Stimulated activated CD4-positive, alpha-beta T cell treated with anti-CD3 and anti-CD28 coated beads, Interleukin-1b, Interleukin-23, amount 100 ng/mL, for 24 hours (primary cell): ENCODE measurements around the gene CTXND1.

ENCODE experiments used
- DNase-seq, 4 experiments: peaks; one replicate each; pipeline ENCODE4 v3.0.0-alpha.2; 2020; ENCODE audit warnings: low read depth in 4 of 4, low spot score in 1 of 4

Gene CTXND1

DNA sequence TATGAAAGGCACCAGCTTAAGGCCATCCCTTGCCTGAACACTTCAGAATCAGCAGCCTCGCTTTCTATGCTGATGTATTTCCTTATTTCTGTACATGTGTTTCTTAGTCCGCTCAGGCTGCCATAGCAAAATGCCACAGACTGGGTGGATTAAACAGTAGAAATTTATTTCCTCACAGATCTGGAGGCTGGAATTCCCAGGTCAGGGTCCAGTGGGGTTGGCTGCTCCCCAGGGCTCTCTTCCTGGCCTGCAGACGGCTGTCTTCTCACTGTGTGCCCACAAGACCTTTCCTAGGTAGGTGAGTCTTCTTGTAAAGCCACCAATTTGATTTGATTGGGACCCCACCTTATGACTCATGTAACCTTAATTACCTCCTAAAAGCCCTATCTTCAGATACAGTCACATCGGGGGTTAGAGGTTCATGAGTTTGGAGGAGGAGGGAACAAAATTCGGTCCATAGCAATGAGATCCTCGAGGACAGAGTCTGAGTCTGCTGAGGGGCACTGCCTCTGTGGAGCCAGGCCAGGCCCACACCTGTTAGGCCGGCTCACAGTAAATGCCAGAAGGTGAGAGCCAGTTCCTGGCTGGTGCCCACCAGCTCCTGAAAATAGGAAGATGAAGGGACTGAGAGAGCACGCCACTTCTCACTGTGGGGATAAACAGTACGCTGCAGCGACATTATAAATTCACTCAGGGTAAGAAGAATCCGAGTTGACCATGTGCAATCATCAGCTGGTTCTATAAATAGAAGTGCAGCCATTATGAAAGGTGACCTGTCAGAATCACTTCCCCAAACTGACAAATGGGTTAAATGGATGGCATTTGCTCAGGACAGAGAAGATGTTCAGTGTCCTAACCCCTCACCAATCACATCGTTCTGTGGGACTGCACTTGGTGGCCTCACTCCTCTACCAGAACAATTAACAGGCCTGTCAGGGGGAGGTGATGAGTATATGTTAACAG is 41.1 kb downstream of the CTXND1 start:
- DNase-seq: no peak

DNA sequence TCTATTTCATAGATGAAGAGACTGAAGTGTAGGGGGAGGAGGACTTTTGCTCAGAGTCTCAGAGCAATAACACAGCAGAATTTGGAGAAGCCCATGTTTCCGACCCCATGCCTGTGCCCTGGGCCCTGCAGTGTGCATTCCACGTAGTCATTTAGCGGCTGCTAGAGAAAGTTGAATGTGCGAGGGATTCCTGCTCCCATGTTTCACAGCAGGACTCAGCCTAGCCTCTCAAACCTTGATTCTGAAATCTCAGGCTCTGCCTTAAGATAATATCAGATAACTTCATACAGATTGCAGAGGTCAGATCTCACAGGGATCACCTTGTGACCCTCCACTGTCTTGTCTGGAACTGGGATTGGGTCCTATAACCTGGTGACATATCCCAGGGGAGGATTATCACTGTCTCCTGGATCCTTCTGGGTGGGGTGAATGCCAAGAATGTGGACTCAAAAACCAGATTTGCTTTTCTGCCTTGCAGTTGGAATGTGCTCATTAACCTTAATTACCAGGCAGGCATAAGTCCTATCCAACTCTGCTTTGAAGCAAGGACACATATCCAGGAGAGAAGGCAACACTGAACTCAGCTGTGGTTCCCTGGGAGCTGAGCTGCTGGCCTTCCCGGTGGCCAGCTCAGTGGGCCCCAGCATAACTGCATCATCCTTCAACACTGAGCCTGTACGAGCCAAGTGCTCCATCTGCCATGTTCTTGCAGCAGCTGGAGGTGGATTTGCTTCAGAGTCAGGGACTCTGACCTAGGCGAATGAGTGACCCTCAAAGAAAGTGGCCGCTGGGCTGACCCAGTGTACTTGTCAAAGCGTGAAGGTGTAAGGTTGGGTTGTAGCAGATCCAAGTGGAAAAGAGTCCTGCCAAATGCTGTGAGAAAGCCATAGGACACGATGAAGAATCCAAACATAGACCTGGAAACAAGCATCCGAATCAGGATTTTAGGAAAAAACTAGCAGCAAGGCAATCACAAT is 43.0 kb downstream of the CTXND1 start:
- no peak for DNase-seq

DNA sequence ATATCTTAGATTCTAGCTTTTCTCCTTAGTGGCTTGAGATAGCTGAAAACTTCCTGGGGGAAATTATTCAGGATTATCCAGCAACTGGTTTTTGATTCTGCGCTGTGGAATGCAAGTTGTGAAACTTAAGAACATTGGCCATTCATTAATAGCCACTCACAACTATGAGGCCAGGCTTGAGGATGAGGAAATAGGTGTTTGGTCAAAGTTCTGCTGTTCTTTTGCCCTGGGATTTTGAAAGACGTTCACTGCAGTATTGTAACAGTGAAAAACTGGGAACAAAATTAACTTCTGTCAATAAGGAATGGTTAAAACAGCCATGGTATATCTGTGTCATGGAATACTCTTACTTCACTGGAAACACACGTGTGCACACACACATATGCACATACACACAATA is 44.1 kb downstream of the CTXND1 start:
- no peak for DNase-seq

DNA sequence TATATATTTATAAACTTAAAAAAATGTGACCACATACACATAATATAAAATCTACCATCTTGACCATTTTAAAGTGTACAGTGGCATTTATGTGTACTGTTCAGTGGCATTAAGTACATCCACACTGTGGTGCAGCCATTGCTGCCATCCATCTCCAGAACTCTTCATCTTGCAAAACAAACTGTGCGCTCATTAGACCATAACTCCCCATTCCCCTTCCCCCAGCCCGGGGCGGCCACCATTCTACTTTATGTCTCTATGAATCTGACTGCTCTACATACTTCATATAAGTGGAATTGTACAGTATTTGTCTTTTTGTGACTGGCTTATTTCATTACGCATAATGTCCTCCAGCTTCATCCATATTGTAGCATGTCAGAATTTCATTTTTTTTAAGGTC is 47.8 kb downstream of the CTXND1 start:
- DNase-seq: no peak

DNA sequence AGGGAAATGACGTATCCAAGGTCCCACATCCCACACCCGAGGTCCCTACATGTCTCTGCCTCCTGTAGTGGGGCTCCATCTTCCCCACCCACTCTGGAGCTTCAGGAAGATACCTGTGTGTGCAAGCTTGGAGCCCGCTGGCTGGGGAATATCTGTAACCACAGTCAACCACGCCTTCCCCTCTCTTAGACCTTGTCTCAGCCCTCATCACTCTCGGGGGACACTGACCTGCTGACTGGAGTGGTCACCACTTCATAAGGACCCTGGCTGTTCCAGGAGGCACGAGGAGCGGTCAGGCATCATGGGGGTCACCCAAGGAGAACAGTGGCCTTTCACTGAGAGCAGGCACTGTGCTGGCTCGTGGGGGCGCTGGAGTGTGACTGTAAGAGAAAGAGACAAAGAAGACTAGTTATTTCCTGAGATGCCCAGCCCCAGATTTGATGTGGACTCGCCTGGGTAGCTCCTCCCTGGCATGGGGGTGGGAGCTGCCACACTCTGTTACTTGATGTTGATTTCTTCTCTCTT is 48.6 kb downstream of the CTXND1 start:
- DNase-seq: no peak

DNA sequence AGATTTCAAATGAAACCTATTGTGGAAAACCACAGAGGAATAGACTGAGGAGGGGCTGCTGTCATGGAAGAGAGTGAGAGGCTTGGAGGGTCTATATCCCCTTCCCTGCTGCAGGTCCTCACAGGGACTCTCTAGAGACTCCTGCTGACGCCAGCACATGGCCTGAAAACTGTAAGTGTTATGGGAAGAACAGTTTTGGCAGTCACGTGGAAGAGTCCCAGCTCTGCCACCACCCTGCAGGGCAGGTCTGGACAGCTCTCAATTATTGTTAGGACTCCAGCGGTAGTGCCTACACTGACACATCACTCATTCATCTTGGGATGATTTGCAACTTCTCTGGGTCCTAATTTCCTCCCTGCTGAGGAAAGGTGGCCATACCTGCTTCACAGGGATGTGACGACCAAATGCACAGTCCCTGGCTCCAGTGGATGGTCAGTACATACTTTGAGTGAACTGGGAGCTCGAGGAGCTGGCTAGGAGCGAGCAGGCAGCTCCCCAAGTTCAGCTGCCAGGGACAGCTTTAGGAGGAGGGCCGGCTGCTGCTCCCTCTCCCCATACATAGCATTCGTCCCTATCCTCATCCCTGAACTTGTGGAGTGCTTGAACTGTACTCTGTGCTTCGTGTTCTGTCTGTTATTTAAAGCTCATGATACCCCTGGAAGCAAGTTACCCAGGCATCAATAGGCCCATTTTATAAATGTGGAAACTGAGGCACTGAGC is 49.2 kb downstream of the CTXND1 start:
- no peak for DNase-seq

DNA sequence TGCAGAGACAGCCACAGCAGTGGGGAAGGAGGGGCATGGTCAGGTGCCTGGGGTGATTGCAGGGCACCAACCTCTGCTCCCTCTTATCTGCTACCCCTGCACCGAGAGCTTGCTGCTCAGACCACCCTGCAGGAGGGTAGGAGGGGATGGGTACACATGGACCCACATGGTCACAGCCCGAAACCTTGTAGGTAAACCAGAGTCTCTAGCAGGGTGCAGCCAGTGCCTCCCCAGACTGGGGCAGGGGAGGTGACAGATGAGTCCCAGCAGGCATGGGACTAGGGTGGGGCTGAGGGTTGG is 50.0 kb downstream of the CTXND1 start:
- DNase-seq: no peak

DNA sequence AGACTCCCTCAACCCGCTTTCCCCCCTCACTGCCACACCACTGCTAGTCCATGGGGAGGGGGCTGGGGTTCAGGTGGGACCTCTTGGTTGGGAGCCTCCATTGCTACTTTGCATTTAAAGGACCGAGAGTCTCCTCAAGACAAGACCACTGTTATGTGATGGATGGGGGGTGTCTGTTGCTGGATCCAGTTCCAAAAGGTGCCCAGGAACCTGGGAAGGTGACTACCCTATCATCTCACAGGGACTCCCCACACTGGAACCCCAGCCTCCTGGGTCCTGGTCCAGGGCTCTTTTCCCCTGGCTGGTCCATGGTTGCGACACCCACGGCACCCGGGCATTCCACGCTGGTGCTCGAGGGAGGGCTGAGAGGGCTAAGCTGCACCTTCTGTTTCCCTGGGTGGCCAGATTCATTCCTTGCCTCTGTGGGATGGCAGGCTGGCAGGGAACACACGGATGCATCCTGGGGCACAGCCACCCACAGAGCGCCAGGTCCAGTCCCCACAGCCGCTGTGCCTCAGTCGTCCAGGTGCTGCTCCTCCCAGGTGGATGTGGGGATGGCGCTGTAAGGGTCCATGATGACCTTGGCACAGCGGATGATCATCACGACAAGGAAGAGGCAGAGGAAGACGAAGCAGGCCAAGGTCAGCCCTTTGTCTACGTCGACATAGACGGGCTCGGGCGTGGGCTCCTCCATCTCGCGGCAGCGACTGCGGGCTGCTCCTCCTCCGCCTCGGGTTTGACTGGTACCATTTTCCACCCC is 50.6 kb downstream of the CTXND1 start:
- DNase-seq: no peak

DNA sequence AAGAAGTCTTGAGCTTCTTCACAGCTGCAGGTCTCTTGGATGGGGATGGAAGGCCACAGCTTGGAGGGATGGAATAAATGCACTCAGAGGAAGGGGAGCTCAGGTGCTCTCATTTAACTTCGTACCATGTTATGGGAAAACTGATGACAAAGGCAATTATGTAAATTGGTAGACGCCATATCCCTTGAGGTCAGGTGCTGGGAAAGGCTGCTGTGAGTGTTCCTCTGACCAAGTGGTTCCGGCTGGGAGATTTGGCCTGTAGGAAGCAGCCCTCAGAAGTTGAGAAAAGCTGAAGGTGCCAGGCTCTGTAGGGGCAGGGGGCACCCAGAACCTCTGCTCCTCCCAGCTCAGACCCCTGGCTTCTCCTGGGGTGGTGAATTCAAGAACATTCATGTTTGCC is 52.1 kb downstream of the CTXND1 start:
- no peak for DNase-seq

DNA sequence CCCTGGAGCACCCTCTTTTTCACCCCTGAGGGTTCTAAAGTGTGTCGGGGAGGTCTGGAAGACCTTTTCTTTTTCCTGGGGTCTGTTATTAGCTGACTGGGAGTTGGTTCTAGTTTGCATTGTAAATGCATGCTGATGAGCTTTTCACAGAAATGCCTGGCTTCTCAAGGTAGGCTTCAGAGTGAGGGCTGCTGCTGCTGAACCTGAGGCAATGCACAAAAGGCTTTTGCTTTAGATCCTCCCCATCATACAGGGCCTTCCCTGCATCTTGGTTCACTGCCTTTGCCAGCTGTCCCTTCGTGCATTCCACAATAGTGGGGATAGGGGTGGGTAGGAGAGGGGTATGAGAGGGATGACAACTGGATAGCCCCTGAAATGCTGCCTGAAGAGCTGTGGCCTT is 52.6 kb downstream of the CTXND1 start:
- no peak for DNase-seq

DNA sequence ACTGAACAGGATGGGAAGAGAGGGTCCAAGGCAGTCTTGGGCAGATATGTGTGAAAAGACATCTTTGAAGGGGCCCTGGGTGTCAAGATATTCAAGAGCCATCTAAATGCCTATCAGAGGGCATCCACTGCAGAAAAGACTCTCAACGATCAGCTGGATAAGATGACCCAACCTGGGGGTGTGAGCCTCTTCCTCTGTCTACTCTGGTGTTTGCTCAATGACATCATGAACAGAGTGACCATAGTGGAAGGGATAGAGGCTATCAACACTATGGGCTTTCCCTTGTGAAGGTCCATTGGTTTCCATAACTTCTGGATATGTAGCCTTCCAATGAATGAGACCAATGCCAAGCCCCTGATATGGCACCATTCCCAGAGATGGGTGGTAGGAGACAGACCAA is 57.1 kb downstream of the CTXND1 start:
- no peak for DNase-seq

DNA sequence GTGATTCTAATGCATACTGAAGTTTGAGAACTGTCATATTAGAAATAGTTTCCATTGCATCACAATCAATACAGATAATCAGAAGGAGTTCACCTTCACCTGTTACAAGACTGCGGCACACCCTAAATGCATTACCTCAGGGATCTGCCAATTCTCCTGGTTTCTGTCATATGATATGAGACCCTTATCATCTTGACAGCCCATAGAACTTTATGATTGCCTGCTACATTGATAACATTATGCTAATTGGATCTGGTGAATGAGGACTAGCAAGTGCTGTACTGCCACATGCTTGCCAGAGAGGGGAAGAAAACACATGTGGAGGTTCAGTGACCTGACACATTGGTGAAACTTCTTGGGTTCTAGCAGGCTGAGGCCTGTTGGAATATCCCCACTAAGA is 57.8 kb downstream of the CTXND1 start:
- no peak for DNase-seq

DNA sequence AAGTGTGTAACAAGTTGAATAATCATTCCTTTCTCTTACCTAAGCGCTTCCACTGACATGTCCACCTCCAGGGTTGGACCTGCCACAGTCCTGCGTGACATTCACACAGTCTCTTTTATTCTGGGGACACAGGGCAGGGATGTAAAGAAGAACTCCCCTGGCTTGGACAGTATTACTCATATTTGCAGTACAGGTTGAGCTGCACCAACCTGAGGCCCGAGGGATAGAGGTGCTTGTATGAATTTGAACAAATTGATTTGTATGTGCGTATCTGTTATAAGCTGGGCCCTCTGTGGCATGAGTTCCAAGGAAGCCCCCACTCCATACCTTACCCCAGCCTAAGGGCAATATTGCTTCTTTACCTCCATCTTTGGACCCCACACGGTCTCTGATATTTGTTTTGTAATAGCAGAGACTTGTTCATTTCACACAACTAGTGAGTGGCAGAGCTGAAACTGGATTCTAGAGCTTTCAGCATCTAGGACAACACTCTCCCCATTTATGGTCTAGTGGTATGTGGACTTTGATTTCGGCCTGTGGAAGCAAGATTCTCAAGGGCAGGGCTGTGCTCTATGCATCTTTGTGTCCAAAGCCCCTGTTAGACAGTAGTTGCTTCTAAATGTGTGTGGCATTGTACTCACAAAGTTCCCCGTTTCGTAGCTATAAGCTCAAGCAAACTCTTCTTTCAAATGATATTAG is 60.0 kb downstream of the CTXND1 start:
- DNase-seq: no peak

DNA sequence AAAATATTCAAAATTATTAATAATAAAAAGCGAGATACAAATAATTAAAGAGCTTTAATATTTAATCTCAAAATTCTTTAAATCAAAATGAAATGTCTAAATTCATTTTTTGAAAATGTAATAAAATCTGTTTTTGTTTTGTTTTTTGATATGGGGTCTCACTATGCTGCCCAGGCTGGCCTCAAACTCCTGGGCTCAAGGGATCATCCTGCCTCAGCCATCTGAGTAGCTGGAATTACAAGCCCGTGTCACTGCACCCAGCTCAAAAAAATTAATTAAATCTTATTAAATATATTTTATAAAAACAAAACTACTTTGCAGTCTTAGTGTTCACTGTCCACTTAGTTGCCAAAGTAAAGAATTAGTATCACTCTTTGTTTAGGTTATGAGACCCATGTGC is 60.8 kb downstream of the CTXND1 start:
- DNase-seq: no peak

DNA sequence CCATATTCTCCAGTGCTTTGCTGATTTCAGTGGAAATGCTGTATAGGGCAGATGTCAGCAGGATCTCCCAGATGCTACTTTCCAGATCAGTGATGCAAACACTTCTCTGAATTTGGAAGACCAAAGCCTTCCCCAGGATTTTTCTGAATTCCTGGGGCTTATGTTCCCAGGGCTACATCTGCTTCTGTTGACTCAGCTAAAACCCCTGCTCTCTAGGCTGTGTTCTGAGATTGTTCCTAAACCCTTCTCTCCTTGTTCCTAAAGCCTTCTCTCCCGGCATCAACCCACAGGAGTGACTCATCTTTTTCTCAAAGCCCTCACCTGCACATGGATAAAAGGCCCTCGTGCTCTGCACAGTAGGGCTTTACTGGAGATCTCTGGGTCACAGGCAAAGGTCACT is 63.8 kb downstream of the CTXND1 start:
- DNase-seq: no peak

DNA sequence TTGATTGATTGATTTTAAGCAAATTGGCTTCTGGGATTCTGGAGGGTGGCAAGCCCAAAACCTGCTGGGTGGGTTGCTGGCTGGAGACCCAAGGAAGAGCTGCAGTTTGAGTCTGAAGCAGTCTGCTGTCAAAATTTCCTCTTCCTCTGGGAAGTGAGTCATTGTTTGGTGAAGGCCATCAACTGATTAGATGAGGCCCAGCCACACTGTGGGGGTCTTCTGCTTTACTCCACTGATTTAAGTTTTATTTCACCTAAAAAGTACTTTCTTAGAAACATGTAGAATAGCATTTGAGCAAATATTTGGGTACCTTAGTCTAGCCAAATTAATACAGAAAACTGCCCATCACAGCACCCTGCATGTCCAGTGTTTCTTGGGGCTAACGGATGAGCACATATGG is 65.4 kb downstream of the CTXND1 start:
- no peak for DNase-seq

DNA sequence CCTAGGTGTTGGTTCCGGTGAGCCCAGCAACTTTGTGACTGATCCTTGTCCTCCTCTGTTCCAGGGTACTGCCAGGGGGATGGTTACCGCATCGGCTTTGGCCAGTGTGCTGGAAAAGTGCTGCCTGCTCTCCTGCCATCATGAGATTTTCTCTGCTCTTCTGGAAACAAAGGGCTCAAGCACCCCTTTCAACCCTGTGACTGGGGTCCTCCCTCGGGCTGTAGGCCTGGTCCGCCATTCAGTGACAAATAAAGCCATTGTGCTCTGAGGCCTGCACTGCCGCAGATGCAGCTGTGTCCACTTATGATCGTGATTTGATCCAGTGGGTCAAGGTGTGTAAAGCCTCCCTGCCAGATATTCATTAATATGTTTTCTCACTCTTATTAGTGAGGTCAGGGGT is 65.9 kb downstream of the CTXND1 start:
- no peak for DNase-seq

DNA sequence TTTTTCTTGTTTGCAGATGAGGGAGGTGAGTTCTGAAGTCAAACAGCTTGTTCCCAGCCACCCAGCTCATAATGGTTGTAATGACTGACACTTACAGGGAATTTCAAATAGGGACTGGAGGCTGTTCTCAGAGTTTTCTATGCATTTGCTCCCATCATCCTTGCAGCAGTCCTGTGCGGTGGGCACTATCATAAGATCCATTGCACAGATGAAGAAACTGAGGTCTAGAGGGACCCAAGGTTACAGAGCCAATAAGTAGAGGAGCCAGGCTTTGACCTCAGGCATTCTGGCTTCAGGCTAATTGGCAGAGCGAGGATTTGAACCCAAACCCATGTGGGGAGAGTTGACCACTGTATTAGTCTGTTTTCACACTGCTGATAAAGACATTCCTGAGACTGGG is 66.9 kb downstream of the CTXND1 start:
- DNase-seq: no peak

DNA sequence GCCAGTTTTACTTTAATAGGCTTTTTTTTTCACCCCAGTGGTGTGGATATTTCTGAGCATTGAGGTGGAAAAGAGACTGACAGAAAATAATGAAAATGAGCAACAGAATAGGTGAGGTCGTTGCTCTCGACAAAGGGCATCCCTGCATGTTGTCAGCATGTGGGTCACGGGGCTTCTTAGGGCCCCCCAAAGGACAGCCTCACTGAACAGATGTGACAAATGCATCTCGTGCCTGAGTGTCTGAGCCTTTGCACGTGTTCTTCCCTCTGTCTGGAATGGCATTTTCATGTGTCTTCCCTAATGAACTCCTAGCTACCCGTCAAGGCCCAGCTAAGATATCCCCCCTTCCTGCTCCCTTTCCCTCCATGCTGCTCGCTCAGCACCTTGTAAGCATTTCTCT is 67.5 kb downstream of the CTXND1 start:
- no peak for DNase-seq

DNA sequence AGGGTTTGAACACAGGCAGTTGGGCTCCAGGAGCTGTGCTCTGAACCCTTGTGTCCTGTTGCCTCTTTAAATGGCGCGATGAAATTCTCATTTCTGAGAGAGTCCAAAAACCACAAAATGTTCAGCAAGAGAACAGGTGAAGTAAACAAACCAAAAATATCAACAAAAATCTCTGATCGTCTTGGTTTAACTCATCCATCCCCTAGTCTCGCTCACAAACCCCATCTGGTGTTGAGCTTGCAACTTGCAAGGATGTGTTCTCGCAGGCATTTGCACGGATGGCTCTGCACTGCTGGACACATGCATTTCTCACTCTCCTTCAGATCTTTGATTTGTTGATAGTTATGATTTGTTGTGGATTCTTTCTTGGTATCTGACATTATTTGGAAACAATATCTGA is 68.1 kb downstream of the CTXND1 start:
- no peak for DNase-seq
